Stromal cell of bone marrow (primary cell): ENCODE measurements around the gene LRRN2.
A peak's percentile ranks its signal among the peaks of the same experiment; 100 is the strongest.

Experiments used
- DNase-seq: peaks from one replicate; pipeline ENCODE4 v3.0.0-alpha.2; 2012; ENCODE audit warnings: low read depth

LRRN2 gene

DNA sequence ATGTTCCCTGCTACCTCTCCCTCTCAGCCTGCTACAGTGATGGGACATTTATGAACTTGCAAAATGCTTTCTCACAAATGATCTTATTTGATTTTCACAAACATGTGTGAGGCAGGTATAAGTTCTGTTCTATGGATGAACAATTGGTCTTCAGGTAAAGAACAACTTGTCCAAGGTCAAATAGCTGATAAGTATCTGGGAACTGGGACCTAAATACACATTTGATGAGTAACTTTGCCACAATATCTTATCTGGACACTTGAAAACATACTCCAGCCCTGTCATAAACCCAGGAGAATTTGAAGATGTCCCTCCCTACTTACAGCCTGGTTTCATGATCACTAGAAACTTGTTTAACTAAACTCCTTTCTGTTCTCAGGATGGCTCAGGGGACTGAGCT lies 23.0 kb downstream of the LRRN2 start:
- DNase-seq = no peak

- DNase-seq = no peak
These were observed 25.0 kb downstream of the LRRN2 start for GRCh38 chr1:204660509-204660908.

- DNase-seq = no peak
These were observed 26.5 kb downstream of the LRRN2 start for GRCh38 chr1:204659056-204659455.

DNA sequence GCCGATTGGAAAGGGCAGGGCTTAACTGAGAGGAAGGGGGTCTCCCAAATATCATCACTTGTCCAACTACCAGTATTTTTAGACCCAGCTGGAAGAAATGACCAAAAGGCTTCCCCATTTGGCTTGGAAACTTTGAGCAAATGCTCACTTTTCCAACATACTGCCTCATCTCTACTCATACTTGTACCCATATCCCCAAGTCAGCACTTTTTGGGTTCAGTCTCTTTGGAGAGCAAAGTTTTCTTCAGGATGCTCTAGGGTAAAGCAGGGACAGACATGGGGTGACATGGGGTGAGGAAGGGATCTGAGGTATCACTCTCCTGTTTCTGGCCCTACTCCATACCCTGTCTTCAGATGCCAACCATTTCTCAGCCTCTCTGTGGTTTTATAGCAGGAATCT lies 27.2 kb downstream of the LRRN2 start:
- no peak for DNase-seq

DNA sequence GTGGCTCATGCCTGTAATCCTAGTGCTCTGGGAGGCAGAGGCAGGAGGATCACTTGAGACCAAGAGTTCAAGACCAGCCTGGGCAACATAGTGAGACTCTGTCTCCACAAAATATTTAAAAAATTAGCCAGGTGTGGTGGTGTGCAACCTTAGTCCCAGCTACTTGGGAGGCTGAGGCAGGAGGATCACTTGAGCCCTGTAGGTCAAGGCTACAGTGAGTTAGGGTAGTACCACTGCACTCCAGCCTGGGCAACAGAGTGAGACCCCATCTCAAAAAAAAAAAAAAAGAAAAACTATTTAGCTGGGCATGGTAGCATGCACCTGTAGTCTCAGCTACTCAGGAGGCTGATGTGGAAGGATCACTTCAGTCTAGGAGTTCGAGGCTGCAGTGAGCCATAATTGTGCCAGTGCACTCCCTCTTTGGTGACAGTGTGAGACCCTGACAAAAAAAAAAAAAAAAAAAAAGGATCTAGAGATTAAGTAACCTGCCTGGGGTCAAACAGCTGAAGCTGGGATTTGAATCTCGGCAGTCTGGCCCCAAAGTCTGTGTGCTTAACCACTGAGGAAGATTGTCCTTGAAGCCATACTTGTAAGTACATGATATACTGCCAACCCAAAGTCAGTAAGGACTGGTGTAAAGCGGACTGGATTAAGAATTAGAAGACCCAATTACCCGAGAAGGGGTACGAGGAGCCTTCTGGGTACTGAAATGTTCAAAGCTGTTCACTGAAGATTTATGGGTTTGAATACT lies 31.8 kb downstream of the LRRN2 start:
- DNase-seq = no peak

GRCh38 chr1:204652497-204652896 lies 33.0 kb downstream of the LRRN2 start:
- no peak for DNase-seq

- DNase-seq = no peak
These were observed 33.6 kb downstream of the LRRN2 start for GRCh38 chr1:204651843-204652421.

GRCh38 chr1:204650911-204651570 lies 34.5 kb downstream of the LRRN2 start:
- DNase-seq = no peak

DNA sequence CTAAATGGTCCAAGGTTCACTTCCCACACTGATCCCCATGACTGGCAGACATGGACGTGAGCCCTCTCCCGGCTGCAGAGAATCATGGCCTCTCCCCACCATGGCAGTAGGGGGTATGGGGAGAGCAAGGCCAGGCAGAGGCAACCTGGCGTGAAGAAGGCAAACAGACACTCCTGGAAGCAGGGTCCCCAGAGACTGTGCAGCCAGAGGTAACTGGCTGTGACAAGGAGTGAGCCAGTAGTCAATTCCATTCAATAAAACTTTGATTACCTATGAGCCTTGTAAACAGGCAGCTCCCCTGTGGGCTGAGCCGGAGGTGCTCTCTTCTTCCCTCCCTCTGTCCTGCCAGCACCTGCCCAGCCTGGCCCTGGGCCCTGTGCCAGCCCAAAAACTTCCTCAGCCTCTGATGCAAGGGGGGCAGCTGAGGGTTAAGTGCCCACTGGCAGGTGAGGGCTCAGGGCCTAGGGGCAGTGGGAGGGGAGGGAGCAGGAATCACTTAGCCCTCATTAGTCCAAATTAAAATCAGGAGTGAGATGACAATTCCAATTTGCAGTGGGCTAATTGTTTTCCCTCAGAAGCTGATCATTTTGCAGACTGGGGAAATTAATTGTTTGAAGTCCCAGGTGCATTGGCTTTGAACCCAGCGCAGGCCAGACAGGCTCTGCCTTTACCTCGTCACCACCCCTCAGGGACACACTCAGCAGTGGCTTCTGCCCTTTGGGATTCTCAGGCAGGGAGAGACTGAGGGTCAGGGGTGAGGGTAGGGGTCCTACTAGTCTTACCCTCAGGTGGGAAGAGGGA lies 35.6 kb downstream of the LRRN2 start:
- DNase-seq = no peak

DNA sequence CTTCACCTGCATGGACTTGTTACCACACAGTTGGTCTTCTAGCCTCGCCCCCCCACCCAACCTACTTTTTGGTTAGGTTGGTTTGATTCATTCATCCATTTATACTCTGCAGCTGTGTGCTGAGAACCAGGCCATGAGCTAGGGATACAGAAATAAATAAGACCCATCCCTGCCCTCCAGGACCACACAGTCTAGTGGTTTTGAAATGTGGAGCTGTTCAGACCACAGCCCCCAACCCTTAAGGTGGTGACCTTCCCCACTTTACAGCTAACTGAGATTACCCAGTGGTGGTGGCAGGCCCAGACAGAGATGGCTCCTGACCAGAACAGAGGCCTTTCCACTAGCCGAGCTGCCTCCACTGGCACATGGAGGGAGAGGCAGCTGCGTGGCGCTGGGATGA lies 37.0 kb downstream of the LRRN2 start:
- DNase-seq = no peak

- DNase-seq = no peak
These were observed 37.8 kb downstream of the LRRN2 start for GRCh38 chr1:204647805-204648153.

DNA sequence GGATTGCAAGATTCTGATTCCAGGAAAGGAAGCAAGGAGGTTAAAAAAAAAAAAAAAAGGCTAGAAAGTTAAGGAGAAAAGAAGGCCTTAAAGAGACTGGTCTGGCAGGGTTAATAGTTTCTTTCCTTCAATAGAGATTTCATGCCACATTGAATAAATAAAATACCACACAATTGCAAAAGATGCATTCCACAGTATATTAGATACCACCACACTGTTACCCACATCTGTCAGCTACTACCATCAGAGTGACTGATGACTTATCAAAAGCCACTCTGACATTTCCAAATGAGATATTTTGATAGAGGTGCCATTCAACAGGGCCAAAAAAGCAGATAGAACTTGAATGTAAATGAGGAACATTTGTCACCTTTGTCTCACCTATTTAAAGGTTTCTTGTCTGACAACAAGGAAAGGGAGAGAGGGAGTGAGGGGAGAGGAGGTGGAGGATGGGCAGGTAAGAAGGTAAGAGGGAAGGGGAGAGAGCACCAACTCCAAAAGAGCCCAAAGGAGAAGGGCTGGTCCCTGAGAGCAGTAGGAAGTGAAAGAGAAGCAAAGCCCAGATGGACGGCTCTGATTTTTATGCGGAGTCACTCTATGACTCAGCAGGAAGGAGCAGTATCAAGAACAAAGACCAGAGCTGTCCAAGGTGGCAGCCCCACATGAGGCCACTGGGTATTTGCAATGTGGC lies 38.3 kb downstream of the LRRN2 start:
- peak; percentile 57 for DNase-seq

DNA sequence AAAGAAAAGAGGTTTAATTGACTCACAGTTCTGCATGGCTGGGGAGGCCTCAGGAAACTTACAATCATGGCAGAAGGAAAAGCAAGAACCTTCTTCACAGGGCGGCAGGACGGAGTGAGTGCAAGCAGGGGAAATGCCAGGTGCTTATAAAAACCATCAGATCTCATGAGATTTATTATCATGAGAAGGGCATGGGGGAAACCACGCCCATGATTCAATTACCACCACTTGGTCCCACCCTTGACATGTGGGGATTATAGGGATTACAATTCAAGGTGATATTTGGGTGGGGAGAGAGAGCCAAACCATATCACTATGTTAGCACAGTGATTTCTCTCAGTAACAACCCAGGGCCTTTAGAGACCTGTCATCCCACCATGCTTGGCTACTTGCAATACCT lies 39.9 kb downstream of the LRRN2 start:
- DNase-seq = no peak

- DNase-seq = no peak
These were observed 40.3 kb downstream of the LRRN2 start for GRCh38 chr1:204645251-204645650.

DNA sequence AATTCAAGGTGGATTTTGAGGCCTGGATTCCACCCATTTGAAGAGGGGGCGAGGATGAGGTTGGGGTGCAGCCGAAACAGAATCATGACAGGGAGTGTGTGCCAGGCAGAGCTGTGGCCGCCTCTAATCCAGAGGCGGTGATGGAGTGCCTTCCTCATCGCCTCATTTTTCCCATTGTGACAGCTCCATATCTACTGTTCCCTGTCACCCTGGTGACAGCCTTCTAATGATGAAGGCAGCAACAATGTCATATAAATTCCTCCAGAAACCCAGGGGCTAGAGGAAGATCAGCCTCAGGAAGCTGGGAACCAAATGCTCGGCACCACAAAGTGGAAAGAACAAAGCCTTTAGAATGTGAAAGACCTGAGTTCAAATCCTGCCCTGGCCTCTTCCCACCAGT lies 42.0 kb downstream of the LRRN2 start:
- no peak for DNase-seq

GRCh38 chr1:204641936-204642335 lies 43.6 kb downstream of the LRRN2 start:
- no peak for DNase-seq

- DNase-seq = no peak
These were observed 44.1 kb downstream of the LRRN2 start for GRCh38 chr1:204641455-204641854.

DNA sequence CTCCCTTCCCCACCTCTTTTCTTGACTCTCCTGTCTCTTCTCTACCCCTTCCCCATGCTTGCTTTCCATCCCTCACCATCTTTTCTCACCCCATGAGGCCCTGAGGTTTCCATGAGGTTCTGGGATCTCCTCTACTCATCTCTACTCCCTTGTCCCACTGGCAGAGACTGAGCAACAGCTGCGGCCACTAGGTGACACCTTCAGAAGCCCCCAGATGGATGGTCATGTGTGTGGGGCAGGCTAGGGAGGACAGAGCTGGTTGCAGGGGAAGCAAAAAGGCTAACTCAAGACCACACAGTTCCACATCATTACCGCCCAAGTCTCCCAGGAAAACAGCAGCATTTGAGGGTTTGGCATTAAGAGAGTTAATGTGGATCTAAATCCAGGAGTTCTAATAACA lies 45.0 kb downstream of the LRRN2 start:
- DNase-seq = no peak

DNA sequence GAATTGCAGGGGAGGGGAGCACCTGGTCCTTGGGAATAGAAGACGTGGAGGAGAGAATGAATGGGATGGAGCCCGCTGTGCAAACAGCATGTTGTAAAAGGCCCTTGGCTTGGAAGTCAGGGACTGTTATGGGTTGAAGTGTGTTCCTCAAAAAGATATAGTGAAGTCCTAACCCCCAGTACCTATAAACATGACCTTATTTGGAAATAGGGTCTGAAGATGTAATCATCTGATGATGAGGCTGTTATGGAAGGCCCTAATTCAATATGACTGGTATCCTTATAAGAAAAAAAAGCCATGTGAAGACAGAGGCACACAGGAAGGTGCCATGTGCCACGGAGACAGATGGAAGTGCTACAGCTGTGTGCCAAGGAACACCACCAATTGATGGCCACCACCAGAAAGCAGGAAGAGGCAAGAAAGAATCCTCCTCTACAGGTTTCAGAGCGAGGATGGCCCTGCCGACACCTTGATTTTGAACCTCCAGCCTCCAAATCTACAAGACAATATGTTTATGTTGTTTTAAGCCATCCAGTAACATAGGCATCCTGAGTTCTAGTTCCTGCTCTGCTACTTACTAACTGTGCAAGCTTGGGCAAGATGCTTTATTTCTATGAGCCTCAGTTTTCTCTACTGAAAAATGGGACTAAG lies 51.2 kb downstream of the LRRN2 start:
- no peak for DNase-seq

- DNase-seq = no peak
These were observed 51.9 kb downstream of the LRRN2 start for GRCh38 chr1:204633665-204634064.

GRCh38 chr1:204630132-204630905 lies 55.2 kb downstream of the LRRN2 start:
- no peak for DNase-seq
